Keratinocyte (primary cell): ENCODE results near the gene ZNF236.

Experiments
- CTCF ChIP-seq, 3 experiments: IDR thresholded peaks in 1 of 3; conservative IDR thresholded peaks in 1 of 3; optimal IDR thresholded peaks in 1 of 3; 2 replicates in 2 of 3; 3 replicates in 1 of 3; pipeline versions ENCODE3 to v1.5.1; 2011; ENCODE audit warnings: low read length in 3 of 3, mild to moderate bottlenecking in 3 of 3, moderate library complexity in 2 of 3, control low read depth in 1 of 3, inconsistent platforms in 1 of 3; ENCODE audit not compliant: insufficient read depth in 2 of 3; ENCODE audit errors: extremely low read depth in 1 of 3
- EZH2 ChIP-seq: IDR thresholded peaks from one replicate; pipeline ENCODE4 v1.6.1; 2012; ENCODE audit warnings: inconsistent platforms, mild to moderate bottlenecking, low read length, moderate library complexity

DNA sequence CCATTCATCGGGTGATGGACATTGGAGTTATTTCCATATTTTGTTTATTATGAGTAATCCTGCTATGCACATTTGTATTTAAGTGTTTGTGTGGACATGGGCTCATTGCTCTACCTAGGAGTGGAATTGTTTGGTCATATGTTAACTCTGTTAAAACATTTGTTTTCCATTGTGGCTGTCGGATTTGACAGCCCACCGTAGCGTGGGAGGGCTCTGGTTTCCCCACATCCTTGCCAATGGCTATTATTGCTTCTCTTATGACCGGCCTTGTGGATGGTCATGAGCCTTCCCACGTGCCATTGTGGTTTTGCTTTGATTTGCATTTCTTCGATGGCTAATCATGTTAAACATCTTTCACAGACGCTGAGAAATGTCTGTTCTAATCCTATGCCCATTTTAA is 92.0 kb downstream of the ZNF236 start:
- TF ChIP-seq CTCF (optimal IDR thresholded peaks at IDR 0.05 in 1 of 3, IDR thresholded peaks at IDR 0.05 in 1 of 3, conservative IDR thresholded peaks at IDR 0.05 in 1 of 3; ENCODE audit: extremely low read depth in 1 of 3, insufficient read depth in 2 of 3, low read length in 3 of 3) (no peak), EZH2 (no peak)
